Measurements from ENCODE around the gene FOXP2.
"Not testable (repeated sequence)": the region's sequence is repeated elsewhere in the genome, so short reads cannot be mapped to it uniquely, and the experiment has no call there.

Gene FOXP2

GRCh38 chr7:114569220-114569619 lies 154.6 kb downstream of the FOXP2 start:
- Mint-ChIP-seq H3K4me1 (ENCODE audit: low read depth) (no peaks in the 10 kb centered on the region), H3K27me3 (no peaks in the 10 kb centered on the region), H3K4me3 (no peak overlapping the region), H3K9me3 (no peaks in the 10 kb centered on the region), H3K36me3 (ENCODE audit: low read depth) (no peaks in the 10 kb centered on the region), H3K27ac (no peak overlapping the region)

GRCh38 chr7:114574384-114574783 lies 159.8 kb downstream of the FOXP2 start:
- Mint-ChIP-seq H3K27me3 (no peaks in the 10 kb centered on the region), H3K9me3 (no peaks in the 10 kb centered on the region), H3K4me3 (no peak overlapping the region), H3K4me1 (ENCODE audit: low read depth) (no peaks in the 10 kb centered on the region), H3K27ac (no peak overlapping the region), H3K36me3 (ENCODE audit: low read depth) (no peaks in the 10 kb centered on the region)

GRCh38 chr7:114575098-114575497 lies 160.5 kb downstream of the FOXP2 start:
- Mint-ChIP-seq H3K27me3 (no peaks in the 10 kb centered on the region), H3K4me3 (no peak overlapping the region), H3K27ac (no peak overlapping the region), H3K36me3 (ENCODE audit: low read depth) (no peaks in the 10 kb centered on the region), H3K9me3 (no peaks in the 10 kb centered on the region), H3K4me1 (ENCODE audit: low read depth) (no peaks in the 10 kb centered on the region)

- not testable (repeated sequence) for H3K36me3 Mint-ChIP-seq (ENCODE audit: low read depth); H3K27ac Mint-ChIP-seq
These were observed 166.3 kb downstream of the FOXP2 start for GRCh38 chr7:114580963-114581362.

GRCh38 chr7:114588506-114588905 lies 173.9 kb downstream of the FOXP2 start:
- H3K36me3 Mint-ChIP-seq (ENCODE audit: low read depth): no peaks in the 10 kb centered on the region

More at GRCh38 chr7:114580963-114581362, 166.3 kb downstream of the FOXP2 start:
- not testable (repeated sequence) for H3K4me1 Mint-ChIP-seq (ENCODE audit: low read depth); H3K27me3 Mint-ChIP-seq; H3K9me3 Mint-ChIP-seq; H3K4me3 Mint-ChIP-seq

GRCh38 chr7:114589436-114589835 lies 174.8 kb downstream of the FOXP2 start:
- Mint-ChIP-seq H3K4me1 (ENCODE audit: low read depth) (no peaks in the 10 kb centered on the region), H3K4me3 (no peak overlapping the region), H3K27me3 (no peaks in the 10 kb centered on the region), H3K36me3 (ENCODE audit: low read depth) (no peaks in the 10 kb centered on the region), H3K9me3 (no peaks in the 10 kb centered on the region), H3K27ac (no peak overlapping the region)

More at GRCh38 chr7:114588506-114588905, 173.9 kb downstream of the FOXP2 start:
- Mint-ChIP-seq H3K27me3 (no peaks in the 10 kb centered on the region), H3K9me3 (no peaks in the 10 kb centered on the region), H3K4me3 (no peak overlapping the region), H3K27ac (no peak overlapping the region), H3K4me1 (ENCODE audit: low read depth) (no peaks in the 10 kb centered on the region)

GRCh38 chr7:114590298-114590697 lies 175.7 kb downstream of the FOXP2 start:
- no peaks in the 10 kb centered on the region for H3K36me3 Mint-ChIP-seq (ENCODE audit: low read depth)
- no peaks in the 10 kb centered on the region for H3K27me3 Mint-ChIP-seq
- H3K4me1 Mint-ChIP-seq (ENCODE audit: low read depth): no peaks in the 10 kb centered on the region
- H3K4me3 Mint-ChIP-seq: no peak overlapping the region
- no peak overlapping the region for H3K27ac Mint-ChIP-seq
- no peaks in the 10 kb centered on the region for H3K9me3 Mint-ChIP-seq

- Mint-ChIP-seq H3K27ac (no peak overlapping the region), H3K4me3 (no peak overlapping the region), H3K27me3 (no peaks in the 10 kb centered on the region), H3K4me1 (ENCODE audit: low read depth) (no peaks in the 10 kb centered on the region), H3K36me3 (ENCODE audit: low read depth) (no peaks in the 10 kb centered on the region), H3K9me3 (no peaks in the 10 kb centered on the region)
These were observed 184.3 kb downstream of the FOXP2 start for GRCh38 chr7:114598946-114599345.

GRCh38 chr7:114606100-114606499 lies 191.5 kb downstream of the FOXP2 start:
- Mint-ChIP-seq H3K27me3 (no peaks in the 10 kb centered on the region), H3K4me1 (ENCODE audit: low read depth) (no peaks in the 10 kb centered on the region), H3K4me3 (no peak overlapping the region), H3K9me3 (no peaks in the 10 kb centered on the region), H3K27ac (no peak overlapping the region), H3K36me3 (ENCODE audit: low read depth) (no peaks in the 10 kb centered on the region)

GRCh38 chr7:114608822-114609221 lies 194.2 kb downstream of the FOXP2 start:
- not testable (repeated sequence) for H3K4me1 Mint-ChIP-seq (ENCODE audit: low read depth); H3K36me3 Mint-ChIP-seq (ENCODE audit: low read depth); H3K9me3 Mint-ChIP-seq; H3K4me3 Mint-ChIP-seq; H3K27ac Mint-ChIP-seq; H3K27me3 Mint-ChIP-seq

GRCh38 chr7:114620208-114620607 lies 205.6 kb downstream of the FOXP2 start:
- Mint-ChIP-seq H3K4me1 (ENCODE audit: low read depth) (no peaks in the 10 kb centered on the region), H3K9me3 (no peaks in the 10 kb centered on the region), H3K27ac (no peak overlapping the region), H3K4me3 (no peak overlapping the region), H3K36me3 (ENCODE audit: low read depth) (no peaks in the 10 kb centered on the region), H3K27me3 (no peaks in the 10 kb centered on the region)

- H3K9me3 Mint-ChIP-seq: no peaks in the 10 kb centered on the region
- no peaks in the 10 kb centered on the region for H3K27me3 Mint-ChIP-seq
- no peak overlapping the region for H3K4me3 Mint-ChIP-seq
- no peaks in the 10 kb centered on the region for H3K4me1 Mint-ChIP-seq (ENCODE audit: low read depth)
- H3K36me3 Mint-ChIP-seq (ENCODE audit: low read depth): no peaks in the 10 kb centered on the region
- H3K27ac Mint-ChIP-seq: no peak overlapping the region
These were observed 207.6 kb downstream of the FOXP2 start for GRCh38 chr7:114622221-114622620.

GRCh38 chr7:114623146-114623545 lies 208.5 kb downstream of the FOXP2 start:
- Mint-ChIP-seq H3K4me3 (no peak overlapping the region), H3K27me3 (no peaks in the 10 kb centered on the region), H3K36me3 (ENCODE audit: low read depth) (no peaks in the 10 kb centered on the region), H3K9me3 (no peaks in the 10 kb centered on the region), H3K4me1 (ENCODE audit: low read depth) (no peaks in the 10 kb centered on the region), H3K27ac (no peak overlapping the region)

GRCh38 chr7:114627231-114627630 lies 212.6 kb downstream of the FOXP2 start:
- Mint-ChIP-seq H3K27me3 (no peaks in the 10 kb centered on the region), H3K4me1 (ENCODE audit: low read depth) (no peaks in the 10 kb centered on the region), H3K4me3 (no peak overlapping the region), H3K9me3 (no peaks in the 10 kb centered on the region), H3K27ac (no peak overlapping the region), H3K36me3 (ENCODE audit: low read depth) (no peaks in the 10 kb centered on the region)

- H3K27me3 Mint-ChIP-seq: no peaks in the 10 kb centered on the region
- no peak overlapping the region for H3K4me3 Mint-ChIP-seq
- no peaks in the 10 kb centered on the region for H3K9me3 Mint-ChIP-seq
These were observed 213.7 kb downstream of the FOXP2 start for GRCh38 chr7:114628362-114628761.

GRCh38 chr7:114629762-114630161 lies 215.1 kb downstream of the FOXP2 start:
- Mint-ChIP-seq H3K4me1 (ENCODE audit: low read depth) (no peaks in the 10 kb centered on the region), H3K9me3 (no peaks in the 10 kb centered on the region), H3K4me3 (no peak overlapping the region), H3K27me3 (no peaks in the 10 kb centered on the region), H3K36me3 (ENCODE audit: low read depth) (no peaks in the 10 kb centered on the region), H3K27ac (no peak overlapping the region)

More at GRCh38 chr7:114628362-114628761, 213.7 kb downstream of the FOXP2 start:
- H3K36me3 Mint-ChIP-seq (ENCODE audit: low read depth): no peaks in the 10 kb centered on the region
- no peaks in the 10 kb centered on the region for H3K4me1 Mint-ChIP-seq (ENCODE audit: low read depth)
- no peak overlapping the region for H3K27ac Mint-ChIP-seq
